ENCODE measurements around the gene DAPK1.

DAPK1 gene

GRCh38 chr9:87662808-87663528 lies 165.3 kb downstream of the DAPK1 start:
- DNase-seq (ENCODE audit: low read depth in 1 of 2, low spot score in 1 of 2): peak; percentile 29 to 51

- DNase-seq (ENCODE audit: low read depth in 1 of 2, low spot score in 1 of 2): no peak
These were observed 165.9 kb downstream of the DAPK1 start for GRCh38 chr9:87663556-87663955.

GRCh38 chr9:87664153-87665060 lies 166.7 kb downstream of the DAPK1 start:
- DNase-seq (ENCODE audit: low read depth in 1 of 2, low spot score in 1 of 2): no peak

- no peak for DNase-seq (ENCODE audit: low read depth in 1 of 2, low spot score in 1 of 2)
These were observed 167.8 kb downstream of the DAPK1 start for GRCh38 chr9:87665505-87665904.

- DNase-seq (ENCODE audit: low read depth in 1 of 2, low spot score in 1 of 2): no peak
These were observed 169.6 kb downstream of the DAPK1 start for GRCh38 chr9:87667164-87667738.

- DNase-seq (ENCODE audit: low read depth in 1 of 2, low spot score in 1 of 2): no peak
These were observed 170.6 kb downstream of the DAPK1 start for GRCh38 chr9:87668222-87668621.

- DNase-seq (ENCODE audit: low read depth in 1 of 2, low spot score in 1 of 2): no peak
These were observed 171.1 kb downstream of the DAPK1 start for GRCh38 chr9:87668722-87669121.

- DNase-seq (ENCODE audit: low read depth in 1 of 2, low spot score in 1 of 2): no peak
These were observed 173.1 kb downstream of the DAPK1 start for GRCh38 chr9:87670572-87671264.

- no peak for DNase-seq (ENCODE audit: low read depth in 1 of 2, low spot score in 1 of 2)
These were observed 173.8 kb downstream of the DAPK1 start for GRCh38 chr9:87671478-87671877.

GRCh38 chr9:87671925-87672324 lies 174.3 kb downstream of the DAPK1 start:
- no peak for DNase-seq (ENCODE audit: low read depth in 1 of 2, low spot score in 1 of 2)

GRCh38 chr9:87672586-87672985 lies 174.9 kb downstream of the DAPK1 start:
- DNase-seq (ENCODE audit: low read depth in 1 of 2, low spot score in 1 of 2): no peak

GRCh38 chr9:87673446-87674120 lies 175.9 kb downstream of the DAPK1 start:
- DNase-seq (ENCODE audit: low read depth in 1 of 2, low spot score in 1 of 2): no peak

- DNase-seq (ENCODE audit: low read depth in 1 of 2, low spot score in 1 of 2): no peak
These were observed 177.1 kb downstream of the DAPK1 start for GRCh38 chr9:87674565-87675299.

- DNase-seq (ENCODE audit: low read depth in 1 of 2, low spot score in 1 of 2): no peak
These were observed 178.3 kb downstream of the DAPK1 start for GRCh38 chr9:87675906-87676515.

- DNase-seq (ENCODE audit: low read depth in 1 of 2, low spot score in 1 of 2): no peak
These were observed 179.5 kb downstream of the DAPK1 start for GRCh38 chr9:87676976-87677775.

GRCh38 chr9:87677776-87678587 lies 180.3 kb downstream of the DAPK1 start:
- DNase-seq (ENCODE audit: low read depth in 1 of 2, low spot score in 1 of 2): no peak

GRCh38 chr9:87678650-87679355 lies 181.1 kb downstream of the DAPK1 start:
- DNase-seq (ENCODE audit: low read depth in 1 of 2, low spot score in 1 of 2): peak in 1 of 2 donors; percentile 46
